GM21526 (cell line): ENCODE measurements around the gene CYB5R3.
"Not testable (repeated sequence)": the region's sequence is repeated elsewhere in the genome, so short reads cannot be mapped to it uniquely, and the experiment has no call there.

Experiments used
- ATAC-seq: cut with Tn5 transposase; IDR thresholded peaks from one replicate; pipeline ENCODE4 v1.9.1; 2021; ENCODE audit warnings: moderate library complexity; ENCODE audit not compliant: unreplicated experiment, low FRiP score

The CYB5R3 gene

GRCh38 chr22:42608136-42608822 is 40.9 kb downstream of the CYB5R3 start:
- ATAC-seq = no peak

- not testable (repeated sequence) for ATAC-seq
Observed at GRCh38 chr22:42607641-42608040, 41.6 kb downstream of the CYB5R3 start.

GRCh38 chr22:42604403-42604802 is 44.8 kb downstream of the CYB5R3 start:
- no peak for ATAC-seq

- no peak for ATAC-seq
Observed at GRCh38 chr22:42603427-42603826, 45.8 kb downstream of the CYB5R3 start.

GRCh38 chr22:42602470-42602869 is 46.7 kb downstream of the CYB5R3 start:
- no peak for ATAC-seq

- ATAC-seq = no peak
Observed at GRCh38 chr22:42601879-42602465, 47.2 kb downstream of the CYB5R3 start.

- no peak for ATAC-seq
Observed at GRCh38 chr22:42596863-42597530, 52.2 kb downstream of the CYB5R3 start.

GRCh38 chr22:42596336-42596735 is 52.9 kb downstream of the CYB5R3 start:
- ATAC-seq = no peak

GRCh38 chr22:42595434-42595833 is 53.8 kb downstream of the CYB5R3 start:
- ATAC-seq = no peak

GRCh38 chr22:42591987-42592386 is 57.2 kb downstream of the CYB5R3 start:
- no peak for ATAC-seq

- ATAC-seq = no peak
Observed at GRCh38 chr22:42587588-42588175, 61.5 kb downstream of the CYB5R3 start.

GRCh38 chr22:42586381-42586780 is 62.8 kb downstream of the CYB5R3 start:
- ATAC-seq = no peak

- no peak for ATAC-seq
Observed at GRCh38 chr22:42585096-42585495, 64.1 kb downstream of the CYB5R3 start.

- ATAC-seq = no peak
Observed at GRCh38 chr22:42584364-42584940, 64.7 kb downstream of the CYB5R3 start.

GRCh38 chr22:42582987-42583386 is 66.2 kb downstream of the CYB5R3 start:
- no peak for ATAC-seq

GRCh38 chr22:42581762-42582716 is 67.2 kb downstream of the CYB5R3 start:
- no peak for ATAC-seq

GRCh38 chr22:42581194-42581761 is 67.9 kb downstream of the CYB5R3 start:
- not testable (repeated sequence) for ATAC-seq

GRCh38 chr22:42580040-42580439 is 69.2 kb downstream of the CYB5R3 start:
- ATAC-seq = not testable (repeated sequence)

- ATAC-seq = no peak
Observed at GRCh38 chr22:42577623-42578240, 71.5 kb downstream of the CYB5R3 start.
